CD4-positive, alpha-beta T cell treated with Interleukin-12 subunit alpha and Interleukin-12 subunit beta, for 1 hour (primary cell): ENCODE results near the gene TESPA1.
A peak's percentile ranks its signal among the peaks of the same experiment; 100 is the strongest.
"Not testable (repeated sequence)": the region's sequence is repeated elsewhere in the genome, so short reads cannot be mapped to it uniquely, and the experiment has no call there.

Experiments
- DNase-seq: peaks from one replicate; pipeline ENCODE4 v3.0.0-alpha.2; 2020

TESPA1 gene

GRCh38 chr12:54984658-54985376, at the start of gene TESPA1:
TESPA1 (minus strand) TSS chr12:54984762; CDS start chr12:54974562, 10,200 bp downstream.
- DNase-seq = peak; percentile 90

- DNase-seq = no peak
Measured at GRCh38 chr12:55034218-55034617, 49.7 kb upstream of the TESPA1 start.

GRCh38 chr12:55025508-55025907, 40.9 kb upstream of the TESPA1 start:
- DNase-seq = no peak

GRCh38 chr12:55024575-55024974, 40.0 kb upstream of the TESPA1 start:
- DNase-seq = no peak

GRCh38 chr12:55019784-55020183, 35.2 kb upstream of the TESPA1 start, which contains the start of gene NEUROD4:
NEUROD4 (plus strand) TSS chr12:55019974; CDS start chr12:55026440, 6,466 bp downstream.
- DNase-seq = peak; percentile 17

- DNase-seq = no peak
Measured at GRCh38 chr12:55017416-55017925, 32.9 kb upstream of the TESPA1 start.

GRCh38 chr12:55008944-55009585, 24.5 kb upstream of the TESPA1 start:
- no peak for DNase-seq

GRCh38 chr12:55002355-55002754, 17.8 kb upstream of the TESPA1 start:
- DNase-seq = no peak

GRCh38 chr12:55001198-55001868, 16.8 kb upstream of the TESPA1 start:
- DNase-seq = no peak

- no peak for DNase-seq
Measured at GRCh38 chr12:54998958-54999510, 14.5 kb upstream of the TESPA1 start.

- DNase-seq = no peak
Measured at GRCh38 chr12:54997929-54998522, 13.5 kb upstream of the TESPA1 start.

- no peak for DNase-seq
Measured at GRCh38 chr12:54996205-54996604, 11.6 kb upstream of the TESPA1 start.

- DNase-seq = peak; percentile 82
Measured at GRCh38 chr12:54993181-54993835, 8.7 kb upstream of the TESPA1 start.

- DNase-seq = no peak
Measured at GRCh38 chr12:54991991-54992375, 7.4 kb upstream of the TESPA1 start.

GRCh38 chr12:54991161-54991990, 6.8 kb upstream of the TESPA1 start:
- peak; percentile 59 for DNase-seq

GRCh38 chr12:54989829-54990228, 5.3 kb upstream of the TESPA1 start:
- DNase-seq = no peak

GRCh38 chr12:54988402-54989054, 4.0 kb upstream of the TESPA1 start:
- no peak for DNase-seq

- no peak for DNase-seq
Measured at GRCh38 chr12:54987611-54988231, 3.2 kb upstream of the TESPA1 start.

- DNase-seq = not testable (repeated sequence)
Measured at GRCh38 chr12:54986773-54987172, 2.2 kb upstream of the TESPA1 start.

- DNase-seq = peak; percentile 50
Measured at GRCh38 chr12:54983536-54984101, 943 bp downstream of the TESPA1 start.
